K562 (cell line): Measurements from ENCODE around the gene MXRA7. TPM values are rescaled to one million over a fixed set of nuclear protein-coding genes. Genes with fewer than 3 reads are reported as not detected.

Experiments
- AFF1 ChIP-seq, 2 experiments: fragments of 450-650 bp; IDR thresholded peaks; 2 replicates each; pipeline ENCODE4 v1.6.1; 2018; ENCODE audit warnings: mild to moderate bottlenecking in 2 of 2, low read depth in 1 of 2; ENCODE audit not compliant: partially characterized antibody in 2 of 2
- DIDO1 ChIP-seq: fragments of 450-650 bp; IDR thresholded peaks from 2 replicates; pipeline ENCODE4 v1.6.1; 2016; ENCODE audit warnings: low read depth, missing biosample characterization, missing genetic modification characterization
- E2F8 ChIP-seq: fragments of 450-650 bp; IDR thresholded peaks from 2 replicates; pipeline ENCODE4 v1.7.1; 2018; ENCODE audit warnings: mild to moderate bottlenecking, low read depth; ENCODE audit not compliant: partially characterized antibody
- ELK3 ChIP-seq: fragments of 450-650 bp; formaldehyde crosslinking; IDR thresholded peaks from 2 replicates; pipeline ENCODE4 v1.4.0; 2020; ENCODE audit warnings: mild to moderate bottlenecking
- GATAD2A ChIP-seq: fragments of 450-650 bp; IDR thresholded peaks from 2 replicates; pipeline ENCODE4 v1.6.1; 2017
- GTF2F1 ChIP-seq: IDR thresholded peaks from 2 replicates; pipeline ENCODE4 v1.6.1; 2011; ENCODE audit warnings: low read depth, low read length, improper control_type of control experiment
- HDAC8 ChIP-seq: fragments of 450-650 bp; IDR thresholded peaks from 2 replicates; pipeline ENCODE4 v1.6.1; 2016; ENCODE audit warnings: mild to moderate bottlenecking, missing genetic modification characterization, moderate library complexity, missing compliant biosample characterization
- HIVEP1 ChIP-seq: fragments of 250-450 bp; sonication (Bioruptor Pico); IDR thresholded peaks from 2 replicates; pipeline ENCODE4 v1.4.0; 2020; ENCODE audit warnings: mild to moderate bottlenecking
- HNRNPK ChIP-seq: fragments of 200-400 bp; formaldehyde crosslinking; IDR thresholded peaks from one replicate; pipeline ENCODE4 v1.6.1; 2018; ENCODE audit warnings: mild to moderate bottlenecking, low read depth, low read length; ENCODE audit not compliant: poor library complexity, severe bottlenecking
- MBD2 ChIP-seq: sonication (generic); IDR thresholded peaks from 2 replicates; pipeline ENCODE4 v1.6.1; 2016; ENCODE audit warnings: low read depth, borderline replicate concordance
- NFXL1 ChIP-seq: fragments of 450-650 bp; formaldehyde crosslinking; IDR thresholded peaks from 2 replicates; pipeline ENCODE4 v1.4.0; 2021; ENCODE audit warnings: mild to moderate bottlenecking
- PHF20 ChIP-seq: fragments of 450-650 bp; IDR thresholded peaks from 2 replicates; pipeline ENCODE4 v1.6.1; 2018; ENCODE audit not compliant: partially characterized antibody
- POLR2H ChIP-seq: IDR thresholded peaks from 2 replicates; pipeline ENCODE4 v1.6.1; 2016; ENCODE audit warnings: missing genetic modification characterization, low read depth, mild to moderate bottlenecking, control low read depth, missing compliant biosample characterization, moderate library complexity
- RBBP5 ChIP-seq: fragments of 200-600 bp; sonication (generic); IDR thresholded peaks from 2 replicates; pipeline ENCODE4 v1.6.1; 2012; ENCODE audit warnings: borderline replicate concordance, mild to moderate bottlenecking, low read length, control low read depth, inconsistent platforms; ENCODE audit not compliant: insufficient read depth, poor library complexity, severe bottlenecking
- SETDB1 ChIP-seq: IDR thresholded peaks from one replicate; pipeline ENCODE4 v1.6.1; 2012; ENCODE audit warnings: low read length, control low read depth, inconsistent platforms
- TEAD1 ChIP-seq, 2 experiments: fragments of 450-650 bp in 1 of 2; sonication (generic) in 1 of 2; formaldehyde crosslinking; IDR thresholded peaks; 2 replicates each; pipeline versions ENCODE4 v1.4.0 to v1.8.0; 2020 to 2022; ENCODE audit warnings: mild to moderate bottlenecking in 2 of 2, missing genetic modification reagents in 1 of 2
- THRB ChIP-seq: fragments of 450-650 bp; formaldehyde crosslinking; conservative IDR thresholded peaks from 2 replicates; pipeline ENCODE4 v1.4.0; 2022; ENCODE audit warnings: mild to moderate bottlenecking, missing genetic modification characterization
- ZNF431 ChIP-seq: sonication (generic); formaldehyde crosslinking; IDR thresholded peaks from 2 replicates; pipeline ENCODE4 v1.8.0; 2022; ENCODE audit warnings: mild to moderate bottlenecking, missing genetic modification reagents
- polyA plus RNA-seq, 8 experiments: library from polyadenylated mRNA; depleted of rRNA in 4 of 8; stranded (reverse) in 5 of 8; unstranded in 3 of 8; fragments of >200 nt; fragmentation: Nextera tagmentation in 2 of 8; fragmentation: Illumina TruSeq in 1 of 8; extraction: Ambion mirVana in 2 of 8; extraction: Trizol in 1 of 8; gene quantifications; 2 replicates each; pipeline versions ENCODE4 v1.2.1 to v1.2.3, GENCODE V29; 2011 to 2014; ENCODE audit warnings: inconsistent platforms in 1 of 8, missing spikeins in 1 of 8
- total RNA-seq, 7 experiments: library from RNA; depleted of rRNA in 6 of 7; stranded (reverse); fragments of >200 nt in 6 of 7; fragmentation: Illumina TruSeq in 2 of 7; extraction: Trizol in 2 of 7; gene quantifications; 2 replicates each; pipeline versions ENCODE4 v1.2.1 to v1.2.3, GENCODE V29; 2011 to 2021; ENCODE audit warnings: low replicate concordance in 1 of 7

Gene MXRA7
- total and polyA plus RNA-seq, 9 of the 15 experiments (the other 6 are each of a cell fraction or from before 2014, with no cell fraction given): 2.6 to 38.4 (median 14.3) TPM

- TF ChIP-seq THRB (CRISPR knock-in tag) (no peak), ZNF431 (CRISPR knock-in tag) (no peak; the same call in 1 of the 2 replicates), POLR2H (tag) (peak; percentile 89), HNRNPK (no peak), DIDO1 (tag) (no peak), SETDB1 (no peak), E2F8 (peak; percentile 55), NFXL1 (CRISPR knock-in tag) (no peak), ELK3 (CRISPR knock-in tag) (no peak), AFF1 (IDR thresholded peaks at IDR 0.05; ENCODE audit: low read depth in 1 of 2, partially characterized antibody in 2 of 2) (peak; percentile 60 to 74), PHF20 (no peak), HIVEP1 (CRISPR knock-in tag) (no peak), HDAC8 (tag) (no peak), GATAD2A (0 out of 2 replicates have a peak, but pooled peaks have one; percentile 14), TEAD1 (CRISPR knock-in tag; IDR thresholded peaks at IDR 0.05) (peak in 1 of 2 experiments; percentile 50; a peak in 1 of 4 replicates), RBBP5 (peak; percentile 41), GTF2F1 (peak; percentile 62; the same call in 1 of the 2 replicates), MBD2 (peak; percentile 38; the same call in 1 of the 2 replicates)
Observed at GRCh38 chr17:76643553-76644148, 67.1 kb downstream of the MXRA7 start, which contains the start of gene ST6GALNAC1 (continued).
